ENCODE measurements around the gene POLR3GL.

GRCh38 chr1:145997718-145998023, 33.2 kb downstream of the POLR3GL start:
- TF ChIP-seq CTCF (conservative IDR thresholded peaks at IDR 0.05; ENCODE audit: low read length) (0 out of 2 replicates have a peak, but pooled peaks have one; percentile 22), EZH2phosphoT487 (IDR thresholded peaks at IDR 0.05; ENCODE audit: borderline replicate concordance, low read depth, low read length) (no peak)
